Kidney glomerular epithelial cell (primary cell): ENCODE measurements around the gene MXRA8.
A peak's percentile ranks its signal among the peaks of the same experiment; 100 is the strongest.

Experiments
- DNase-seq: peaks from one replicate; lab custom pipeline; 2025; lab: John Stamatoyannopoulos, UW

The MXRA8 gene

DNA sequence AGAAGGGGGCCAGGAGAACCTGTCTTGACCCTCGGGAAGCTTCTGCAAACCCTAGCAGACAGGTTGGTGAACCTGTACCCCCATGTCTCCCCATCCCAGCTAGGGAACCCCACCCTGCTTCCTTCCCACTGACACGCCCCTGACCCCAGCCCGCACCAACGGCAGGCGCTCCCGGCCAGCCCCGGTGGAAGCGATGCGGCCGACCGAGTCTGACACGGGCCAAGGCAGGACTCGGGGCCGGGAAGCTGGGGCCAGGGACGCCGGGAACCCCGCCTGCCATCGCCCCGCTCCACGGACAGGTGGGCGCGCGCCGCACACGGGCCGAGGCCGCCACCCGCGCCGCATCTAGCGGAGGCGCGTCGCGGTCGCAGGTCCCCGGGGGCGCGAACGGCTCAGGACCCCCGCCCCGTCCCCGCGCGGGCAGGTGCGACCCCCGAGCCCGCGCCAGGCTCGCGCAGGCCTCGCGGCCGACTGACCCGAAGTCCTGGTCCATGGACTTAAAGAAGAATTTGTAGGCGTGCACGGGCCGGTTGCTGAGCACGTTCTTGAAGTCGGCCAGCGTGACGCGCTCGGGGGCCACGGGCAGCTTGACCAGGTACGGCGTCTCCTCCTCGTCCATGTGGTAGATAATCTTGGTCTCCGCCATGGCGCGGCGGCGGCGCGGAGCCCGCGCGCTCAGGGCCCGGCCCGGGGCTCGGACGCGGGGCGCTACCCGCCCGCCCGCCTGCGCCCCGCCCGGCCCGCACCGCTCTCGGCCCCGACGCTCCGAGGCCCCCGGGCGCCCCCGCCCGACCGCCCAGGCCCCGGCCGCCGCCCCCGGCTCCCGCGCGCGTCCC is 9.7 kb downstream of the MXRA8 start:
- DNase-seq, result no peak

DNA sequence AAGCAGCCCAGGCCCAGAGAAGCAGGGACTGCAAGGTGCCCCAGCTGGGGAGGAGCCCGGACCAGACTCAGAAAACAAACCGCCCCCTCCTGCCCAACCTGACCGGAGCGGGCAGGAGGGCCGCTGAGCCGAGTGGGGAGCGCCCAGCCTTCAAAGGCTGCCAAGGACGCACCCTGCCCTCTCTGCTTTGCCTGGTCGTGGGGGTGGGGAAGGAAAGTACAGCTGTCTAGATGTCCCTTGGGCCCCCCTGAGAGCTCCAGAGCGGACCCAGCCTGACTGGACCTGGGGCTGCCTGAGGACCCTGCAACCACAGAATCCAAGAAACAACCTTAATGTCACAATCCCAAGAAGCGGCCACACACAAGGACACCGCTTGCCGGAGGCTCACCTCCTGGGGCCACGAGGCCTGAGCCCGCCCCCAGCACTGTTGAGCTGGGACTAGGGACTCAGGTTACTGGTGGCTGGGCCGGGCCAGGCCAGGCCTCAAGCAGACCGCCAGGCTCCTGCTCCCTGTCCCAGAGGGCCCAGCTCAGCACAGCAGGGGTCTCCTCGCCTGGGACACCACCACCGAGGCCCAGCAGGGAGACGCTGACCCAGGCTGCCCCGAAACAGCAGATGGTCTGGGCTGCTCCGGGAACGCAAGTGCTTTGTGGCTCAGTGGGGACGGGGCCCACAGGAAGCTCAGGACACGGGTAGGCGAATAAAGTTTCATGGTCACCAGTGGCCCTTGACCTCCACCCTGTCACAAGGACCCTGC is 10.5 kb downstream of the MXRA8 start:
- no peak for DNase-seq

GRCh38 chr1:1347026-1347595 is 11.2 kb downstream of the MXRA8 start:
- DNase-seq, result no peak

- no peak for DNase-seq
Observed at GRCh38 chr1:1346501-1346890, 11.9 kb downstream of the MXRA8 start.

- no peak for DNase-seq
Observed at GRCh38 chr1:1345860-1346500, 12.4 kb downstream of the MXRA8 start.

DNA sequence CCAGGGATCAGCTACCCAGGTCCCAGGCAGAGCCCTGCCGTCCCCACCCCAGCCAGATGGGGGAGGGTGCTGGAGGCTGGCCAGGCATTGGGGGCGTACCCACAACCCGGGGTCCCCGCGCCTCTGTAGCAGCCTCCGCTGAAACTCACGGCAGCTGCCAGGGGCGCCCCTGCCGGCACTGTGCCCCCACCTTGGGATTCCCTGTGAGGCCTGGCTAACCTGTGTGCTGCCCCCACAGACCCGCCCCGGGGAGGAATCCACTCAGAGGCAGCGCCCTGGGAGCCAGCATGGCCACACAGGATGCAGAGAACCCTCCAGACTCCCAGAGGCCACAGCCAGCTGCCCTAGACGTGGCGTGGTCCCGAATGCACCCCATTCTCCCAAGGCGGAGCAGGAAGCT is 13.0 kb downstream of the MXRA8 start:
- DNase-seq, result no peak

GRCh38 chr1:1344655-1345361 is 13.5 kb downstream of the MXRA8 start:
- peak; percentile 48 for DNase-seq

GRCh38 chr1:1343811-1344421 is 14.4 kb downstream of the MXRA8 start:
- no peak for DNase-seq

GRCh38 chr1:1342584-1343115 is 15.7 kb downstream of the MXRA8 start:
- no peak for DNase-seq

DNA sequence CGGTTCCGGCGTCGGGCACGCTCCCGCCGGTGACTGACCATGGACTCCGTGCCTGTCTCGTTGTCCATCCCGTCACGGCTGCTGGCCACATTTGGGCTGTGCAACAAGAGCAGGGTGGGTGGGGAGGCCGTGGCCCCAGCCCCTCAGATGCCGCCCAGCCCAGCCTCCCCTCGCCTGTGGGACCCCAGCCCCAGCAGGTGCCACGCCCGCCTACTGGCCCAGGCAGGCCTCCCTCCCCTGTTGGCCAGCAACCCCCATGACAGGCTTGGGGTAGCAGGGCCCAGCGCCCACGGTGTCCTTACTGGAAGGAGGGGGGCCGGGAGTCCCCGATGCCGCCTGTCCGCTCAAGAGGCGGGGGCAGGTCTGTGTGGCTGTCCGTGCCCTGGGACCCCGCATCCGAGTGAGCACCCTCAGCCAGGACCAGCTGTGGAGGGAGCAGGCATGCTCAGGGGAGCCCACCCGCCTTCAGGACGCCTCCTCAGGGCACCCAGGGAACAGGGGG is 16.2 kb downstream of the MXRA8 start:
- DNase-seq, result no peak

DNA sequence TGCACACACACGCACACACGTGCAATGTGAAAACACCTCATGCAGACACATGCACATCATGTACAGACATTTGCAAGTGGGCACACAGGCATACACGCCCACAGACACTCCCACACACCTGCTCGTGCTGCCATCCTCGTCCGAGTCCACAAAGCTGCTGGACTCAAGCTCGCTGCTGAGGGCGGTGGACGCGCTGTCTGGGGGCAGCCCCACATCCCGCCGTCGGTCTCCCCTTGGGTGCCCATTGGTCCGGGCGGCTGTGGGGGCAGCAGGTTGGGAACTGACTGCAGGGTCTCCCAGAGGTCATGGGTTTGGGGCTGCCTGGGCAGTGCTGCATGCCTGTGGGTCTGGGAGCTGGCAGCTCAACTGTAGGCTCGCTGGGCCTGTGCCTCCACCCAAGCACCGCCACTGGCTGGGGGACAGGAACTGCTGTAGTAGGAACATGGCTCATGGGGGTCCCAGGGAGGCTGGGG is 16.8 kb downstream of the MXRA8 start:
- DNase-seq, result no peak

DNA sequence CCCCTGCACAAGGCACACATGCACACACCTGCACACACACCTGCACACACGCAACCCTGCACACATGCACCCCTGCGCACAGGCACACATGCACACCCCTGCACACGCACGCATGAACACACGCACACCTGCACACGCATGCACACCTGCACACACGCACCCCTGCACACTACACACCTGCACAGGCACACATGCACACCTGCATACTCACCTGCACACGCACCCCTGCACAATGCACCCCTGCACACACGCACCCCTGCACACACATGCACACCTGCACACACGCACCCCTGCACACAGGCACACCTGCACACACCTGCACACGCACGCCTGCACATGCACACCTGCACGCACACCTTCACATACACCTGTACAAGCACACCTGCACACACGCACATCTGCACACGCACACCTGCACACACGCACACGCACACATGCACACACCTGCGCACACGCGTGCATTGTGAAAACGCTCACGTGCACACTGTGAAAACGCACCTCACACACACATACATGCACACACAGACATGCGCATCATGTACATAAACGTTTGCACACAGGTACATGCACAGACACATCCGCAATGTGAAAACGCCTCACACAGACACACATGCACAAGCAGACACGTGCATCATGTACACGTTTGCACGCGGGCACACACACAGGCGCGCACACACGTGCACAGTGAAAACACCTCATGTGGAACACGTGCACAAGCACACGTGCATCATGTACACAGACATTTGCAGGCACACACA is 17.4 kb downstream of the MXRA8 start:
- no peak for DNase-seq

- no peak for DNase-seq
Observed at GRCh38 chr1:1340185-1340584, 18.2 kb downstream of the MXRA8 start.

DNA sequence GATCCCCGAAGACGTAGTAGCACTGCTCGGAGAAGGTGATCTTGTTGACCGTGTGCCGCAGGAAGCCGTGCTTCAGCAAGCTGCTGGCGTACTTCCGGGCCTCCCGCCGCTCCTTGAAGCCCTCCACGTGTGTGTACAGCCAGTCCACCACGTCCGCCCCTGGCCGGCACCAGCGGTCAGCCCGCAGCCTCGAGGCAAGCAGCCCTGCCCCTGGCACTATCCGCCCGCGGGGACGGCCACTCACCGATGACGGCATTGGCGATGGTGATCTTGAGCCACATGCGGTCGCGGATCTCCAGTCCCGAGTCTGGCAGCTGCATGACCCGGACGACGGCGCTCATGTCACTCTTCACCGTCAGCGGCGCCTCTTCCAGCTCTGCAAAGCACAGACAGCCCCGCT is 20.1 kb downstream of the MXRA8 start:
- DNase-seq, result no peak

- no peak for DNase-seq
Observed at GRCh38 chr1:1337793-1338147, 20.6 kb downstream of the MXRA8 start.

GRCh38 chr1:1336931-1337792 is 21.2 kb downstream of the MXRA8 start:
- no peak for DNase-seq

- no peak for DNase-seq
Observed at GRCh38 chr1:1336446-1336845, 21.9 kb downstream of the MXRA8 start.

DNA sequence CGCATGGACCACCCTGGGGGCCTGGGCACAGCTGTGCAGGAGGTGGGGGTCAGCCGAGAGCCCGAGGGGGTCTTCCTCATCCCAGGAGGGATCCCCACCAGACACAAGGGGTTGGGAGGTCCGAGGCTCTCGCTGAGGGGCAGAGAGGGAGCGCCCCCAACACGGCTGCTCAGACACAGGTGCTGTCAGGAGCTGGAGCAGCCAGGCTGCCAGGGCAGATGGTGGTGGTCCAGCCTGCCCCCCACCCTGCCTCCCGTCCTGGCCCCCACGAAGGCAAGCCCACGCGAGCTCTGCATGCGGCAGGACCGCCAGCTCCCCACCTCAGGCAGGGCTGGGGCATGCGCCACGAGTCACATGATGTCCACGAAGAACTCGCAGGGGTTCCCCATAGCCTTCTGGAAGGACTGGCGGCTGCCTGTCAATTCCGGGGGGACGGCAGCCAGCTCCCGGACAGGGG is 22.5 kb downstream of the MXRA8 start:
- no peak for DNase-seq

DNA sequence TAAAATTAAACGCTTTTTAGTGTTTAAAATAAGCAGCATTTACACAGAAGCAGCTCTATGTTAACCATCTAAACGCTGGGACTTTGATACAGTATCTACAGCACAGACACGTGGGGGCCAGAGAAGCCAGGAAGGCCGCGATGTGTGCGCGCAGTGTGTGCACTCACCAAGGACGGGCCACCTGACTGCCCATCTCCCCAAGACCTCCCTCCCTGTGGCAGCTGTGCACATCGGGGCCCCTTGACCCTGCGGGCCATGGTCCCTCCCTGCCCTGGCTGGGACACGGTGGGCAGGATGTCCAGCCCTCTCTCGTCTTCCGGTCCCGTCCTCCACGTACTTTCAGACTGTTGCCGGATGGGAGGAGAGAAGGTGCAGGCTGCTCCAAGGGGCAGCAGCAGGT is 23.1 kb downstream of the MXRA8 start:
- no peak for DNase-seq
